T-helper 2 cell treated with Interferon-gamma antibody and Interleukin-4, amounts not matched to agents 5 μg/mL and 100 μg/mL, for 36 hours (primary cell): ENCODE data around the gene MMP3.
"Not testable (repeated sequence)": the region's sequence is repeated elsewhere in the genome, so short reads cannot be mapped to it uniquely, and the experiment has no call there.

ENCODE experiments used
- DNase-seq: peaks from one replicate; pipeline ENCODE4 v3.0.0; 2021; ENCODE audit warnings: low spot score
- H3K27ac Mint-ChIP-seq: one replicate; pipeline ENCODE4 v1.8.0; 2021; ENCODE audit warnings: mild to moderate bottlenecking, mixed read lengths
- H3K27me3 Mint-ChIP-seq: one replicate; pipeline ENCODE4 v1.8.0; 2021; ENCODE audit warnings: low read depth, mixed read lengths
- H3K36me3 Mint-ChIP-seq: one replicate; pipeline ENCODE4 v1.8.0; 2021; ENCODE audit warnings: low read depth, mixed read lengths
- H3K4me1 Mint-ChIP-seq: one replicate; pipeline ENCODE4 v1.8.0; 2021; ENCODE audit warnings: low read depth, mixed read lengths
- H3K4me3 Mint-ChIP-seq: one replicate; pipeline ENCODE4 v1.8.0; 2022; ENCODE audit warnings: mild to moderate bottlenecking, moderate library complexity, mixed read lengths
- H3K9me3 Mint-ChIP-seq: one replicate; pipeline ENCODE4 v1.8.0; 2021; ENCODE audit warnings: mixed read lengths

The MMP3 gene

GRCh38 chr11:102843489-102843888 lies at the start of gene MMP3:
Gene MMP3 (minus strand): TSS chr11:102843609. CDS start chr11:102843546, 63 bp downstream.
- DNase-seq: no peak
- Mint-ChIP-seq H3K27ac (no peak within 1 kb of the TSS), H3K4me1 (no peaks in the 10 kb centered on the region), H3K36me3 (no peaks in the 10 kb centered on the region), H3K27me3 (no peaks in the 10 kb centered on the region), H3K4me3 (no peak within 1 kb of the TSS), H3K9me3 (no peaks in the 10 kb centered on the region)

- no peak for DNase-seq
- no peaks in the 10 kb centered on the region for H3K27me3 Mint-ChIP-seq
- no peaks in the 10 kb centered on the region for H3K4me1 Mint-ChIP-seq
- no peak overlapping the region for H3K4me3 Mint-ChIP-seq
- H3K27ac Mint-ChIP-seq: no peak overlapping the region
- no peaks in the 10 kb centered on the region for H3K36me3 Mint-ChIP-seq
- H3K9me3 Mint-ChIP-seq: no peaks in the 10 kb centered on the region
Measured at GRCh38 chr11:102891736-102892135, 48.3 kb upstream of the MMP3 start.

- H3K27me3 Mint-ChIP-seq: no peaks in the 10 kb centered on the region
- H3K4me1 Mint-ChIP-seq: no peaks in the 10 kb centered on the region
- no peak overlapping the region for H3K4me3 Mint-ChIP-seq
- DNase-seq: no peak
- H3K27ac Mint-ChIP-seq: no peak overlapping the region
- H3K9me3 Mint-ChIP-seq: no peaks in the 10 kb centered on the region
- no peaks in the 10 kb centered on the region for H3K36me3 Mint-ChIP-seq
Measured at GRCh38 chr11:102886999-102887398, 43.6 kb upstream of the MMP3 start.

- Mint-ChIP-seq H3K4me1 (no peaks in the 10 kb centered on the region), H3K9me3 (no peaks in the 10 kb centered on the region), H3K4me3 (no peak overlapping the region), H3K27ac (no peak overlapping the region), H3K27me3 (no peaks in the 10 kb centered on the region), H3K36me3 (no peaks in the 10 kb centered on the region)
- no peak for DNase-seq
Measured at GRCh38 chr11:102883141-102883540, 39.7 kb upstream of the MMP3 start.

- Mint-ChIP-seq H3K27me3 (no peaks in the 10 kb centered on the region), H3K27ac (no peak overlapping the region), H3K4me1 (no peaks in the 10 kb centered on the region), H3K36me3 (no peaks in the 10 kb centered on the region), H3K4me3 (no peak overlapping the region), H3K9me3 (no peaks in the 10 kb centered on the region)
- DNase-seq: no peak
Measured at GRCh38 chr11:102882389-102883024, 39.1 kb upstream of the MMP3 start.

GRCh38 chr11:102879801-102880200 lies 36.4 kb upstream of the MMP3 start:
- Mint-ChIP-seq H3K4me1 (no peaks in the 10 kb centered on the region), H3K36me3 (no peaks in the 10 kb centered on the region), H3K27me3 (no peaks in the 10 kb centered on the region), H3K9me3 (no peaks in the 10 kb centered on the region), H3K4me3 (no peak overlapping the region), H3K27ac (no peak overlapping the region)
- no peak for DNase-seq

GRCh38 chr11:102878595-102878994 lies 35.2 kb upstream of the MMP3 start:
- Mint-ChIP-seq H3K4me1 (no peaks in the 10 kb centered on the region), H3K27ac (no peak overlapping the region), H3K4me3 (no peak overlapping the region), H3K27me3 (no peaks in the 10 kb centered on the region), H3K36me3 (no peaks in the 10 kb centered on the region), H3K9me3 (no peaks in the 10 kb centered on the region)
- no peak for DNase-seq

GRCh38 chr11:102874852-102875251 lies 31.4 kb upstream of the MMP3 start, which contains the start of gene MMP12:
Gene MMP12 (minus strand): TSS chr11:102874982. CDS start chr11:102874937, 45 bp downstream.
- Mint-ChIP-seq H3K9me3 (no peaks in the 10 kb centered on the region), H3K36me3 (no peaks in the 10 kb centered on the region), H3K4me1 (no peaks in the 10 kb centered on the region), H3K27ac (no peak within 1 kb of the TSS), H3K27me3 (no peaks in the 10 kb centered on the region), H3K4me3 (no peak within 1 kb of the TSS)
- DNase-seq: no peak

- H3K36me3 Mint-ChIP-seq, H3K9me3 Mint-ChIP-seq, DNase-seq, H3K27ac Mint-ChIP-seq, H3K27me3 Mint-ChIP-seq, H3K4me1 Mint-ChIP-seq, H3K4me3 Mint-ChIP-seq: not testable (repeated sequence)
Measured at GRCh38 chr11:102869354-102869964, 26.1 kb upstream of the MMP3 start.

- DNase-seq: no peak
- no peak overlapping the region for H3K27ac Mint-ChIP-seq
- no peaks in the 10 kb centered on the region for H3K36me3 Mint-ChIP-seq
- H3K4me3 Mint-ChIP-seq: no peak overlapping the region
- H3K4me1 Mint-ChIP-seq: no peaks in the 10 kb centered on the region
- H3K27me3 Mint-ChIP-seq: no peaks in the 10 kb centered on the region
- H3K9me3 Mint-ChIP-seq: no peaks in the 10 kb centered on the region
Measured at GRCh38 chr11:102868339-102868738, 24.9 kb upstream of the MMP3 start.

GRCh38 chr11:102864724-102865123 lies 21.3 kb upstream of the MMP3 start:
- Mint-ChIP-seq H3K9me3 (no peaks in the 10 kb centered on the region), H3K4me3 (no peak overlapping the region), H3K27me3 (no peaks in the 10 kb centered on the region), H3K36me3 (no peaks in the 10 kb centered on the region), H3K4me1 (no peaks in the 10 kb centered on the region), H3K27ac (no peak overlapping the region)
- DNase-seq: no peak

GRCh38 chr11:102853956-102854355 lies 10.5 kb upstream of the MMP3 start:
- Mint-ChIP-seq H3K36me3 (no peaks in the 10 kb centered on the region), H3K4me3 (no peak overlapping the region), H3K9me3 (no peaks in the 10 kb centered on the region), H3K27me3 (no peaks in the 10 kb centered on the region), H3K27ac (no peak overlapping the region), H3K4me1 (no peaks in the 10 kb centered on the region)
- DNase-seq: no peak

- Mint-ChIP-seq H3K27me3 (no peaks in the 10 kb centered on the region), H3K4me1 (no peaks in the 10 kb centered on the region), H3K4me3 (no peak overlapping the region), H3K36me3 (no peaks in the 10 kb centered on the region), H3K9me3 (no peaks in the 10 kb centered on the region), H3K27ac (no peak overlapping the region)
- no peak for DNase-seq
Measured at GRCh38 chr11:102853055-102853454, 9.6 kb upstream of the MMP3 start.

GRCh38 chr11:102850973-102851745 lies 7.8 kb upstream of the MMP3 start:
- H3K27ac Mint-ChIP-seq: no peak overlapping the region
- H3K9me3 Mint-ChIP-seq: no peaks in the 10 kb centered on the region
- H3K36me3 Mint-ChIP-seq: no peaks in the 10 kb centered on the region
- DNase-seq: no peak
- H3K4me1 Mint-ChIP-seq: no peaks in the 10 kb centered on the region
- H3K27me3 Mint-ChIP-seq: no peaks in the 10 kb centered on the region
- H3K4me3 Mint-ChIP-seq: no peak overlapping the region
